ENCODE results near the gene SLC35F1.
"Not testable (repeated sequence)": the region's sequence is repeated elsewhere in the genome, so short reads cannot be mapped to it uniquely, and the experiment has no call there.

SLC35F1 gene

GRCh38 chr6:118016532-118016931, 109.5 kb downstream of the SLC35F1 start:
- no peak overlapping the region for H3K27ac ChIP-seq
- no peak for DNase-seq
- no peaks in the 10 kb centered on the region for H3K36me3 ChIP-seq
- H3K9me3 ChIP-seq (ENCODE audit: severe bottlenecking): no peaks in the 10 kb centered on the region
- no peaks in the 10 kb centered on the region for H3K27me3 ChIP-seq (ENCODE audit: insufficient read depth, low read depth, severe bottlenecking)
- TF ChIP-seq CTCF (IDR thresholded peaks at IDR 0.05; ENCODE audit: low read depth, low read length): no peak
- no peak overlapping the region for H3K4me3 ChIP-seq (ENCODE audit: low read depth, low read length)

GRCh38 chr6:118017301-118017848, 110.3 kb downstream of the SLC35F1 start:
- no peak for TF ChIP-seq CTCF (IDR thresholded peaks at IDR 0.05; ENCODE audit: low read depth, low read length)

GRCh38 chr6:118023771-118024170, 116.7 kb downstream of the SLC35F1 start:
- no peaks in the 10 kb centered on the region for H3K9me3 ChIP-seq (ENCODE audit: severe bottlenecking)
- H3K4me3 ChIP-seq (ENCODE audit: low read depth, low read length): no peak overlapping the region
- H3K27me3 ChIP-seq (ENCODE audit: insufficient read depth, low read depth, severe bottlenecking): no peaks in the 10 kb centered on the region
- H3K27ac ChIP-seq: no peak overlapping the region
- DNase-seq: no peak
- TF ChIP-seq CTCF (IDR thresholded peaks at IDR 0.05; ENCODE audit: low read depth, low read length): no peak
- H3K36me3 ChIP-seq: no peaks in the 10 kb centered on the region

More at GRCh38 chr6:118017301-118017848, 110.3 kb downstream of the SLC35F1 start:
- Histone ChIP-seq H3K9me3 (ENCODE audit: severe bottlenecking) (no peaks in the 10 kb centered on the region), H3K27me3 (ENCODE audit: insufficient read depth, low read depth, severe bottlenecking) (no peaks in the 10 kb centered on the region), H3K36me3 (no peaks in the 10 kb centered on the region), H3K4me3 (ENCODE audit: low read depth, low read length) (no peak overlapping the region), H3K27ac (no peak overlapping the region)
- no peak for DNase-seq

GRCh38 chr6:118029967-118030366, 122.9 kb downstream of the SLC35F1 start:
- H3K9me3 ChIP-seq (ENCODE audit: severe bottlenecking): no peaks in the 10 kb centered on the region
- no peaks in the 10 kb centered on the region for H3K36me3 ChIP-seq
- TF ChIP-seq CTCF (IDR thresholded peaks at IDR 0.05; ENCODE audit: low read depth, low read length): no peak
- DNase-seq: no peak
- no peaks in the 10 kb centered on the region for H3K27me3 ChIP-seq (ENCODE audit: insufficient read depth, low read depth, severe bottlenecking)
- no peak overlapping the region for H3K27ac ChIP-seq
- no peak overlapping the region for H3K4me3 ChIP-seq (ENCODE audit: low read depth, low read length)

- not testable (repeated sequence) for DNase-seq; H3K9me3 ChIP-seq (ENCODE audit: severe bottlenecking); H3K36me3 ChIP-seq; H3K27me3 ChIP-seq (ENCODE audit: insufficient read depth, low read depth, severe bottlenecking); H3K4me3 ChIP-seq (ENCODE audit: low read depth, low read length); H3K27ac ChIP-seq
Observed at GRCh38 chr6:118037479-118037878, 130.4 kb downstream of the SLC35F1 start.

- H3K36me3 ChIP-seq: no peaks in the 10 kb centered on the region
- no peak for DNase-seq
- H3K27me3 ChIP-seq (ENCODE audit: insufficient read depth, low read depth, severe bottlenecking): no peaks in the 10 kb centered on the region
- no peak overlapping the region for H3K4me3 ChIP-seq (ENCODE audit: low read depth, low read length)
- no peak overlapping the region for H3K27ac ChIP-seq
- no peak for TF ChIP-seq CTCF (IDR thresholded peaks at IDR 0.05; ENCODE audit: low read depth, low read length)
- H3K9me3 ChIP-seq (ENCODE audit: severe bottlenecking): no peaks in the 10 kb centered on the region
Observed at GRCh38 chr6:118042855-118043254, 135.8 kb downstream of the SLC35F1 start.

Measured in WERI-Rb-1 (cell line).